ENCODE measurements around the gene CASR. TPM values are rescaled to one million over a fixed set of nuclear protein-coding genes. Genes with fewer than 3 reads are reported as not detected.
"Not testable (repeated sequence)": the region's sequence is repeated elsewhere in the genome, so short reads cannot be mapped to it uniquely, and the experiment has no call there.

CASR gene, protein sequence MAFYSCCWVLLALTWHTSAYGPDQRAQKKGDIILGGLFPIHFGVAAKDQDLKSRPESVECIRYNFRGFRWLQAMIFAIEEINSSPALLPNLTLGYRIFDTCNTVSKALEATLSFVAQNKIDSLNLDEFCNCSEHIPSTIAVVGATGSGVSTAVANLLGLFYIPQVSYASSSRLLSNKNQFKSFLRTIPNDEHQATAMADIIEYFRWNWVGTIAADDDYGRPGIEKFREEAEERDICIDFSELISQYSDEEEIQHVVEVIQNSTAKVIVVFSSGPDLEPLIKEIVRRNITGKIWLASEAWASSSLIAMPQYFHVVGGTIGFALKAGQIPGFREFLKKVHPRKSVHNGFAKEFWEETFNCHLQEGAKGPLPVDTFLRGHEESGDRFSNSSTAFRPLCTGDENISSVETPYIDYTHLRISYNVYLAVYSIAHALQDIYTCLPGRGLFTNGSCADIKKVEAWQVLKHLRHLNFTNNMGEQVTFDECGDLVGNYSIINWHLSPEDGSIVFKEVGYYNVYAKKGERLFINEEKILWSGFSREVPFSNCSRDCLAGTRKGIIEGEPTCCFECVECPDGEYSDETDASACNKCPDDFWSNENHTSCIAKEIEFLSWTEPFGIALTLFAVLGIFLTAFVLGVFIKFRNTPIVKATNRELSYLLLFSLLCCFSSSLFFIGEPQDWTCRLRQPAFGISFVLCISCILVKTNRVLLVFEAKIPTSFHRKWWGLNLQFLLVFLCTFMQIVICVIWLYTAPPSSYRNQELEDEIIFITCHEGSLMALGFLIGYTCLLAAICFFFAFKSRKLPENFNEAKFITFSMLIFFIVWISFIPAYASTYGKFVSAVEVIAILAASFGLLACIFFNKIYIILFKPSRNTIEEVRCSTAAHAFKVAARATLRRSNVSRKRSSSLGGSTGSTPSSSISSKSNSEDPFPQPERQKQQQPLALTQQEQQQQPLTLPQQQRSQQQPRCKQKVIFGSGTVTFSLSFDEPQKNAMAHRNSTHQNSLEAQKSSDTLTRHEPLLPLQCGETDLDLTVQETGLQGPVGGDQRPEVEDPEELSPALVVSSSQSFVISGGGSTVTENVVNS
- total RNA-seq: not detected

DNA sequence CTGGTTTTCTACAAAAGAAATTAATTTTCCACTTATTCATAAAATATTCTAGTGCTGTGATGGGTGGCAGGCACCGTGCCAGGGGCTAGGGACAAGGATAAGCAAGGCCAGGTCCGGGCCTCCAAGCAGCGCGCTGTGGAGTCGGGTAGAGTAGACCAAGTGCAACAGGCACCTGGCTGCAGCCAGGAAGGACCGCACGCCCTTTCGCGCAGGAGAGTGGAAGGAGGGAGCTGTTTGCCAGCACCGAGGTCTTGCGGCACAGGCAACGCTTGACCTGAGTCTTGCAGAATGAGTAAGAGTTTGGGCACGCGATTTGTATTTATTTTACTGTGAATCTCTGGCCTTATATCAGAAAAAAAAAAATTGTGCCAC lies at the start of gene CASR:
TSS of gene CASR (plus strand) at position 148 of the 372 bp plus-strand sequence. CDS start 70,522 bp downstream, outside the sequence.
- TF ChIP-seq, protein P1, sequence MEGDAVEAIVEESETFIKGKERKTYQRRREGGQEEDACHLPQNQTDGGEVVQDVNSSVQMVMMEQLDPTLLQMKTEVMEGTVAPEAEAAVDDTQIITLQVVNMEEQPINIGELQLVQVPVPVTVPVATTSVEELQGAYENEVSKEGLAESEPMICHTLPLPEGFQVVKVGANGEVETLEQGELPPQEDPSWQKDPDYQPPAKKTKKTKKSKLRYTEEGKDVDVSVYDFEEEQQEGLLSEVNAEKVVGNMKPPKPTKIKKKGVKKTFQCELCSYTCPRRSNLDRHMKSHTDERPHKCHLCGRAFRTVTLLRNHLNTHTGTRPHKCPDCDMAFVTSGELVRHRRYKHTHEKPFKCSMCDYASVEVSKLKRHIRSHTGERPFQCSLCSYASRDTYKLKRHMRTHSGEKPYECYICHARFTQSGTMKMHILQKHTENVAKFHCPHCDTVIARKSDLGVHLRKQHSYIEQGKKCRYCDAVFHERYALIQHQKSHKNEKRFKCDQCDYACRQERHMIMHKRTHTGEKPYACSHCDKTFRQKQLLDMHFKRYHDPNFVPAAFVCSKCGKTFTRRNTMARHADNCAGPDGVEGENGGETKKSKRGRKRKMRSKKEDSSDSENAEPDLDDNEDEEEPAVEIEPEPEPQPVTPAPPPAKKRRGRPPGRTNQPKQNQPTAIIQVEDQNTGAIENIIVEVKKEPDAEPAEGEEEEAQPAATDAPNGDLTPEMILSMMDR (IDR thresholded peaks at IDR 0.05): no peak
- Histone ChIP-seq H3K27ac (no peak within 1 kb of the TSS), H3K36me3 (no peaks in the 10 kb centered on the region), H3K27me3 (replicated peaks; ENCODE audit: insufficient read depth) (no peaks in the 10 kb centered on the region), H3K9me3 (no peaks in the 10 kb centered on the region), H3K4me1 (ENCODE audit: control insufficient read depth in 1 of 2, low read depth in 2 of 2) (peaks cover 0 to 10% of the 10 kb centered on the region in 2 donors), H3K4me3 (peak within 1 kb of the TSS; percentile 52)
- ATAC-seq (ENCODE audit: insufficient number of reproducible peaks, low FRiP score, low read depth): no peak
- no peak for DNase-seq (ENCODE audit: low spot score)

DNA sequence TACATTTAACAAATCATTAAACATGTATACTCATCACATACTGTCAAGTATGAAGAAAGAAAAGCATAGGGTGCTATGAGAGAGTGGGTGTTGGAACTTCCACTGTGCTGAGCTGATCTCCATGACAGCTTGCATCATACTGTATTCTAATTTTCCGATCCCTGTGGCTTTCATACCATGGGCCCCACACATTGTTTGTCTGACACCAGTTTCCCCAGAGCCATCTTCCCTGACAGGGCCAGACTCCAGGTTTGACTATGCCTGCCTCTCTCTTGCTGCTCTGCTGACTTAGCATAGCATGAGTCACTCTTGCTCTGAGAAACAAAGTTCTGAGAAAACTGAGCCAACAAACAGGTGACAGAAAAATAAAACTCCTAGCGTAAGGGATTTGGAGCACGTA lies 37.0 kb upstream of the CASR start:
- no peak for ATAC-seq (ENCODE audit: insufficient number of reproducible peaks, low FRiP score, low read depth)
- Histone ChIP-seq H3K4me3 (no peak overlapping the region), H3K36me3 (no peaks in the 10 kb centered on the region), H3K4me1 (ENCODE audit: control insufficient read depth in 1 of 2, low read depth in 2 of 2) (no peaks in the 10 kb centered on the region), H3K27ac (no peak overlapping the region), H3K9me3 (no peaks in the 10 kb centered on the region), H3K27me3 (replicated peaks; ENCODE audit: insufficient read depth) (no peaks in the 10 kb centered on the region)
- TF ChIP-seq, protein P1 (IDR thresholded peaks at IDR 0.05): no peak
- no peak for DNase-seq (ENCODE audit: low spot score)

DNA sequence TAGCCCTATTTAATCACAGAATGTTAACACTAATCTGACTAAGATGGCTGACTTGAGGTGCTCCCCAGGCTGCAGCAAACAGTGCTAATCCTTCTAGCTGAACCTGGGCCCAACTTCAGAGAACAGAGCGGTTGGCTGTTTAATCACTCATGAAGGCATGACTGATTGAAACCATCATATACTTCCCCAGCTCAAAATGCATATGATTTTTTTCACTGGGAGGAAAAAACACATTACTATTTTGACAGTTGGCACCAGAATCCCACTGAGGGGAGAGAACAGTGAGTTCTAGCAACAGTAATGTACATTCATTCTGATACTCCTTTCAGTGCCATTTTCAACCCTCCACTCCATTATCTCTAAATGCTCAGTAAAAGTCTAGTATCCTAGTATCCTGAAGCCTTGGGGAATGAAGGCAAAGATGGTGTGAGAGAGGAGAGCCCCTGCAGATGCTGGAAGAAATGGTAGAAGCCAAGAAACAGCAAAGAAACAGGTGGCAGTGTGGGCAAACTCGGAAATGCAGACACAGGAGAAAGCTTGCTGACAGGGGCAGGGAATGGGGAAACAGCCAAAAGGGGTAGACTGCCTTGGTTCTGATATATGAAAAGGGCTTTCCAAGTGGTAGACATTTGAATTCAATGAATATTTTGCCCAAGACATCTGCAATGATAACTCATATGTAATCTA lies 34.4 kb upstream of the CASR start:
- peaks cover 3% of the 10 kb centered on the region for H3K9me3 ChIP-seq
- no peaks in the 10 kb centered on the region for H3K36me3 ChIP-seq
- TF ChIP-seq, protein P1 (IDR thresholded peaks at IDR 0.05): no peak
- H3K27ac ChIP-seq: no peak overlapping the region
- no peaks in the 10 kb centered on the region for H3K27me3 ChIP-seq (replicated peaks; ENCODE audit: insufficient read depth)
- H3K4me1 ChIP-seq (ENCODE audit: control insufficient read depth in 1 of 2, low read depth in 2 of 2): no peaks in the 10 kb centered on the region
- ATAC-seq (ENCODE audit: insufficient number of reproducible peaks, low FRiP score, low read depth) (no peak), DNase-seq (ENCODE audit: low spot score) (no peak)
- H3K4me3 ChIP-seq: no peak overlapping the region

DNA sequence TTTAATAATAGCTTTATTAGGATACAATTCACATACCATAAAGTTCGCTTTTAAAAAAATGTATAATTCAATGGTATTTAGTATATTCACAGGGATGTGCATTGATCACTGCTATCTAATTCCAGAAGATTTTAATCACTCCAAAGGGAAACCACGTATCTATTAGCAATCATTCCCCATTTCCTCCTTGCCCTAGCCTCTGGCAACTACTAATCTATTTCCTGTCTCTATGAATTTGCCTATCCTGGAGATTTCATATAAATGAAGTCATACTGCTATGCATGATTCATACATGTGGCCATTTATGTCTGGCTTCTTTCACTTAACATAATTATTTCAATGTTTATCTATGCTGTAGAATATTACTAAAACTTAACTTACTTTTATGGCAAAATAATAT lies 32.0 kb upstream of the CASR start:
- DNase-seq (ENCODE audit: low spot score) (no peak), ATAC-seq (ENCODE audit: insufficient number of reproducible peaks, low FRiP score, low read depth) (no peak)
- TF ChIP-seq, protein P1 (IDR thresholded peaks at IDR 0.05): no peak
- Histone ChIP-seq H3K27me3 (replicated peaks; ENCODE audit: insufficient read depth) (no peaks in the 10 kb centered on the region), H3K4me1 (ENCODE audit: control insufficient read depth in 1 of 2, low read depth in 2 of 2) (no peaks in the 10 kb centered on the region), H3K27ac (no peak overlapping the region), H3K9me3 (peaks cover 12% of the 10 kb centered on the region), H3K36me3 (no peaks in the 10 kb centered on the region), H3K4me3 (no peak overlapping the region)

DNA sequence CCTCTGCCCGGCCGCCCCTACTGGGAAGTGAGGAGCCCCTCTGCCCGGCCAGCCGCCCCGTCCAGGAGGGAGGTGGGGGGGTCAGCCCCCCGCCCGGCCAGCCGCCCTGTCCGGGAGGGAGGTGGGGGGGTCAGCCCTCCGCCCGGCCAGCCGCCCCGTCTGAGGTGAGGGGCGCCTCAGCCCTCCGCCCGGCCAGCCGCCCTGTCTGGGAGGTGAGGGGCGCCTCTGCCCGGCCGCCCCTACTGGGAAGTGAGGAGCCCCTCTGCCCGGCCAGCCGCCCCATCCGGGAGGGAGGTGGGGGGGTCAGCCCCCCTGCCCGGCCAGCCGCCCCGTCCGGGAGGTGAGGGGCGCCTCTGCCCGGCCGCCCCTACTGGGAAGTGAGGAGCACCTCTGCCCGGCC lies 18.5 kb upstream of the CASR start:
- H3K27ac ChIP-seq; H3K4me3 ChIP-seq; H3K9me3 ChIP-seq; H3K27me3 ChIP-seq (replicated peaks; ENCODE audit: insufficient read depth); DNase-seq (ENCODE audit: low spot score); ATAC-seq (ENCODE audit: insufficient number of reproducible peaks, low FRiP score, low read depth); H3K36me3 ChIP-seq; H3K4me1 ChIP-seq (ENCODE audit: control insufficient read depth in 1 of 2, low read depth in 2 of 2): not testable (repeated sequence)

All from thoracic aorta (tissue), 2 donors.